ENCODE data around the gene OR5F1.

The OR5F1 gene

DNA sequence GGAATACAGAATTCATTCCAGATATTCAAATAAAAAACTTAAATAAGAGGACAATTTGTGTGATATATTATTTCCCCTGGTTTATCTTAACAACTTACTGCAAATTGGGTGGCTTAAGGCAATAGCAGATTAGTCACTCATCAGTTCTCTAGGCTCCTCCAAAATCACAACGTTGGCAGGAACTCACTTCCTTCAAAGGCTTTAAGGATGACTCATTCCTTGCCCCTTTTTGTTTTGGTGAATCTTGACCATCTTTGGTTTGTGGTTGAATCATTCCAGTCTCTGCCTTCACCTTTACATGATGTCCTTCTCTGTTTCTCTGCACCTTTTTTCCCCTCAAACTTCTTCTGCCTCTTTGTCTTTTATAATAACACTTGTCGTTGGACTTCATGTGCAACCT is 28.0 kb downstream of the OR5F1 start:
- TF ChIP-seq, protein P1, sequence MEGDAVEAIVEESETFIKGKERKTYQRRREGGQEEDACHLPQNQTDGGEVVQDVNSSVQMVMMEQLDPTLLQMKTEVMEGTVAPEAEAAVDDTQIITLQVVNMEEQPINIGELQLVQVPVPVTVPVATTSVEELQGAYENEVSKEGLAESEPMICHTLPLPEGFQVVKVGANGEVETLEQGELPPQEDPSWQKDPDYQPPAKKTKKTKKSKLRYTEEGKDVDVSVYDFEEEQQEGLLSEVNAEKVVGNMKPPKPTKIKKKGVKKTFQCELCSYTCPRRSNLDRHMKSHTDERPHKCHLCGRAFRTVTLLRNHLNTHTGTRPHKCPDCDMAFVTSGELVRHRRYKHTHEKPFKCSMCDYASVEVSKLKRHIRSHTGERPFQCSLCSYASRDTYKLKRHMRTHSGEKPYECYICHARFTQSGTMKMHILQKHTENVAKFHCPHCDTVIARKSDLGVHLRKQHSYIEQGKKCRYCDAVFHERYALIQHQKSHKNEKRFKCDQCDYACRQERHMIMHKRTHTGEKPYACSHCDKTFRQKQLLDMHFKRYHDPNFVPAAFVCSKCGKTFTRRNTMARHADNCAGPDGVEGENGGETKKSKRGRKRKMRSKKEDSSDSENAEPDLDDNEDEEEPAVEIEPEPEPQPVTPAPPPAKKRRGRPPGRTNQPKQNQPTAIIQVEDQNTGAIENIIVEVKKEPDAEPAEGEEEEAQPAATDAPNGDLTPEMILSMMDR (IDR thresholded peaks at IDR 0.05; ENCODE audit: borderline replicate concordance, insufficient read depth, low read depth, low read length) = no peak

GRCh38 chr11:55956521-55956920 is 37.9 kb downstream of the OR5F1 start:
- TF ChIP-seq, protein P1 (IDR thresholded peaks at IDR 0.05; ENCODE audit: borderline replicate concordance, insufficient read depth, low read depth, low read length) = no peak
- no peak overlapping the region for H3K4me3 ChIP-seq (ENCODE audit: low read depth, low read length)

More for the DNA sequence above, 28.0 kb downstream of the OR5F1 start:
- no peak overlapping the region for H3K4me3 ChIP-seq (ENCODE audit: low read depth, low read length)

DNA sequence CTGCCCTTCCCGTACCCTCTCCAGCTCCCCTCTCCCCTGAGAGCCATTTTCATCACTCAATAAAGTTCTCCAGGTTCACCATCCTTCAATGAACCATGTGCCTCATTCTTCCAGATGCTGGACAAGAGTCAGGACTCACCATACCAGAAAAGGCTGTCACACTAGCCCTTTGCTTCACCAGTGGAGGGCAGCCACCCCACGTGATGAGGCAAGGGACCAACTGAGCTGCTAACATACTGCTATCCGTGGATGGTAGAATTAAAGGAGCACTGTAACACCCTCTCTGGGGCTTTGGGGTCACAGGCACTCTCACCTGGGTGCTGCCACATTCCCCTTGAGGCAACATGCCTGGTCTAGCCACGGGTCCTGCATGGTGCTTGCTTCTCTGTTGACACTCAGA is 45.1 kb downstream of the OR5F1 start:
- TF ChIP-seq, protein P1 (IDR thresholded peaks at IDR 0.05; ENCODE audit: borderline replicate concordance, insufficient read depth, low read depth, low read length) = no peak
- no peak overlapping the region for H3K4me3 ChIP-seq (ENCODE audit: low read depth, low read length)

Measured in GM12875 (cell line).